AG10803 (cell line): Measurements from ENCODE around the gene PTPRZ1.

Experiments
- DNase-seq: peaks from one replicate; pipeline ENCODE4 v3.0.0; 2010; ENCODE audit warnings: low read depth
- H3K4me3 ChIP-seq: 2 replicates; pipeline ENCODE4 v1.5.1; 2011; ENCODE audit warnings: mild to moderate bottlenecking, low read length, control low read depth
- TF ChIP-seq, protein P1 (sequence below): conservative IDR thresholded peaks from 2 replicates; pipeline ENCODE4 v1.5.1; 2011; ENCODE audit warnings: mild to moderate bottlenecking, low read length, control low read depth, inconsistent platforms

Gene PTPRZ1

DNA sequence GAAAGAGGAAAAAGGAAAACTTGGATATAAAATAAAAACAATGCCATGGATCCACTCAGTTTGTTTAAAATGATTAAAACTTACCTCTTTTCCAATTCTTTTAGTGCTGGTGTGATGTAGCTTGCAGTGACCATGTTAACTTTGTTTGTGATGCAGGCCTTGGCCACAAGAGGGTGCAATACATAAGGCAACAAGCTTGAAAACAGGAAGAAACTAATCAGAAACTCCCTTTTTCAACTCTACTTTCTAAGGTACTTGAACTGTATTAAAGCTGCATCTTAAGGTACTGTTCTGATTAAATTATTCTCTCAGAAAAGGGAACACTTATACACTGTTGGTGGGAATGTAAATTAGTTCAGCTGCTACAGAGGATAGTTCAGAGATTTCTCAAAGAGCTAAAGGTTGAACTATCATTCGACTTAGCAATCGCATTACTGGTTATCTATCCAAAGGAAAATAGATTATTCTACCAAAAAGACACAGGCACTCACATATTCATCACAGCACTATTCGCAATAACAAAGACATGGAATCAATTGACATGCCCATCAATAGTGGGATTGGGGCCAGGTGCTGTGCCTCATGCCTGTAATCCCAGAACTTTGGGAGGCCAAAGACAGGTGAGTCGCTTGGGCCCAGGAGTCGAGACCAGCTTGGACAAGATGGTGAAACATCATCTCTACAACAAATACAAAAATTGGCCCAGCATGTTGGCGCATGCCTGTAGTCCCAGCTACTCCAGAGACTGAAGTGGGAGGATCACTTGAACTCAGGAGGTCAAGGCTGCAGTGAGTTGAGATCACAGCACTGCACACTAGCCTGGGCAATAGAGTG lies 220.2 kb downstream of the PTPRZ1 start:
- no peak overlapping the region for H3K4me3 ChIP-seq
- DNase-seq: peak; percentile 79
- TF ChIP-seq, protein P1, sequence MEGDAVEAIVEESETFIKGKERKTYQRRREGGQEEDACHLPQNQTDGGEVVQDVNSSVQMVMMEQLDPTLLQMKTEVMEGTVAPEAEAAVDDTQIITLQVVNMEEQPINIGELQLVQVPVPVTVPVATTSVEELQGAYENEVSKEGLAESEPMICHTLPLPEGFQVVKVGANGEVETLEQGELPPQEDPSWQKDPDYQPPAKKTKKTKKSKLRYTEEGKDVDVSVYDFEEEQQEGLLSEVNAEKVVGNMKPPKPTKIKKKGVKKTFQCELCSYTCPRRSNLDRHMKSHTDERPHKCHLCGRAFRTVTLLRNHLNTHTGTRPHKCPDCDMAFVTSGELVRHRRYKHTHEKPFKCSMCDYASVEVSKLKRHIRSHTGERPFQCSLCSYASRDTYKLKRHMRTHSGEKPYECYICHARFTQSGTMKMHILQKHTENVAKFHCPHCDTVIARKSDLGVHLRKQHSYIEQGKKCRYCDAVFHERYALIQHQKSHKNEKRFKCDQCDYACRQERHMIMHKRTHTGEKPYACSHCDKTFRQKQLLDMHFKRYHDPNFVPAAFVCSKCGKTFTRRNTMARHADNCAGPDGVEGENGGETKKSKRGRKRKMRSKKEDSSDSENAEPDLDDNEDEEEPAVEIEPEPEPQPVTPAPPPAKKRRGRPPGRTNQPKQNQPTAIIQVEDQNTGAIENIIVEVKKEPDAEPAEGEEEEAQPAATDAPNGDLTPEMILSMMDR: peak; percentile 98

DNA sequence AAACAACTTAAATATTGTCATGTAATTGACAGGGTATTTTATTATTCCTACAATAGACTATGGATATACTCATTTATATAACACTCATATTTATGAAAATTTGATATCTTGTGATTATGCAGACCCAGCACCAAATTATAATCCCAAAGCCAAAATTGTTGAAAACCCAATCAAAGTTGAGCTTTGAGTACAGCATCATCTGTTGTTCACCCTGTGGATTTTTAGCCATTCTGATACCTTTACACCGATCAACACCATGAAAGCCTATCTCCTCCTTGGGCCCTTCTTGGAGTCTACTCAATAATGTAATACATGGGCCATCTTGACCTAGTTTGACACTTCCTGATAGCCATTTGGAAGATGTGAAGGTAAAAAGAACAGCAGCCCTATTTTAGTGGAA lies 221.6 kb downstream of the PTPRZ1 start:
- TF ChIP-seq, protein P1: no peak
- DNase-seq: no peak
- H3K4me3 ChIP-seq: no peak overlapping the region

DNA sequence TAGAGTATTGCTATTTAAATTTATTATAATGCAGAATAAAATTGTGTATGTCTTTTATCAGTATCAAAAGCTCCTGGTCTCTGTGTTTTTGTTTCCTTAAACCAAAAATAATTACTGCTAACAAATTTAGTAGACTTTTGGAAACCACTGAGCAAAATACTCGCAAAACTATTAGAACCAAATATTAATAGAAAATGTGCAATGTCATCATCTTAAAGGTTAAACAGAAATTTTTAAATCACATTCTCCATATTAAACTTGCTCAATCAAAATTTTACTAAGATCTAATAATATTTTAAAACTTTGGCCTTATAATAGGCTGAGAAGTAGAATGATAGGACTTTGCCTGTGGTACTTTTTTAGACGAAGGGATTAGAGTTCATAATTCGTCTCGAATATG lies 222.7 kb downstream of the PTPRZ1 start:
- TF ChIP-seq, protein P1: no peak
- H3K4me3 ChIP-seq: no peak overlapping the region
- no peak for DNase-seq

DNA sequence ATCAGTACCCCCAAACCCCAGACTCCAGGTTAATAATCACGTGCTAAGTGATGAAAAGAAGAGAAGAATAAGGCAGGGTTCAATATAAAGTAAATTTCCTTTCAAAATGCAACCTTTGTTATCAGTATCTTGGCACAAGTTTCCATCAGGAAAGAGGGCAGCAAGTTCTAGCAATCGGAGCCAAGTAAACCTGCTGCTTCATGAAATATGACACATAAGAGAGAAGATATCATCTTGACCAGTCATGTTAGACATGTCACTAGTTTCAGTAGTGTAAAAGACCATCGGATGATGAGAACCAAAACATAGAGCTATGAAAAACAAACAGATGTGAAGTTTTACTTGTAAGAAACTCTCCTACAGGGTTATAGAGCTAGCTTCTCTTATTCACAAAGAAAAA lies 227.1 kb downstream of the PTPRZ1 start:
- no peak overlapping the region for H3K4me3 ChIP-seq
- DNase-seq: no peak
- TF ChIP-seq, protein P1: no peak

DNA sequence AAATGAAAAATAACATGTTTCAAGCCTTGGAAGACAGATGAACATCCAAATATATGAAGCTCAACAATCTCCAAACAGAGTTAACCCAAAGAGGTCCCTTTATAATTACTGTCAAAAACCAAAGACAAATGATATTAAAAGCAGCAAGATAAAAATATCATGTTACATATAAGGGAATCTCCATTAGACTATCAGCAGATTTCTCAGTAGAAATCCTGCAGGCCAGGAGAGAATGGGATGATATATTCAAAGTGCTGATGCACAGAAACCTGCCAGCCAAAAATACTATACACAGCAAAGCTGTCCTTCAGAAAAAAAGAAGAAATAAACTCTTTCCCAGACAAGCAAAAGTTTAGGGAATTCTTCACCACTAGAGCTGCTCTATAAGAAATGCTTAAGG lies 230.1 kb downstream of the PTPRZ1 start:
- TF ChIP-seq, protein P1: no peak
- no peak overlapping the region for H3K4me3 ChIP-seq
- no peak for DNase-seq
